MCF 10A (cell line): ENCODE data around the gene NIPBL. TPM values are rescaled to one million over a fixed set of nuclear protein-coding genes. Genes with fewer than 3 reads are reported as not detected.

Experiments
- BruUV-seq: library from RNA; stranded (reverse); fragments of 400-500 nt; replicated peaks from 2 replicates; lab custom pipeline; 2021; lab: Mats Ljungman, UMichigan
- CTCF ChIA-PET: fragments of 300-600 bp; sonication (Branson Sonifier 250); formaldehyde crosslinking; extraction: SDS; loops from one replicate; lab custom pipeline; 2021; ENCODE audit warnings: antibody characterized with exemption, inconsistent platforms; lab: Yijun Ruan, JAX
- POLR2A ChIA-PET: fragments of 300-600, 350-650 bp; sonication (Branson Sonifier 250); formaldehyde crosslinking; extraction: SDS; loops from one replicate; lab custom pipeline; 2020; ENCODE audit warnings: antibody characterized with exemption, inconsistent platforms; lab: Yijun Ruan, JAX
- DNase-seq: peaks from one replicate; pipeline ENCODE4 v3.0.0-alpha.2; 2018; ENCODE audit not compliant: unreplicated experiment
- H3K27ac Mint-ChIP-seq: one replicate; pipeline ENCODE4 v1.8.0; 2022; ENCODE audit warnings: mild to moderate bottlenecking, low read depth, mixed read lengths; ENCODE audit not compliant: unreplicated experiment
- H3K27me3 Mint-ChIP-seq: one replicate; pipeline ENCODE4 v1.8.0; 2022; ENCODE audit warnings: mixed read lengths; ENCODE audit not compliant: insufficient read depth, unreplicated experiment
- H3K36me3 Mint-ChIP-seq: one replicate; pipeline ENCODE4 v1.8.0; 2022; ENCODE audit warnings: mild to moderate bottlenecking, moderate library complexity, mixed read lengths; ENCODE audit not compliant: insufficient read depth, unreplicated experiment
- H3K4me1 Mint-ChIP-seq: one replicate; pipeline ENCODE4 v1.8.0; 2022; ENCODE audit warnings: mixed read lengths; ENCODE audit not compliant: insufficient read depth, unreplicated experiment
- H3K4me3 Mint-ChIP-seq: one replicate; pipeline ENCODE4 v1.8.0; 2022; ENCODE audit warnings: mild to moderate bottlenecking, moderate library complexity, mixed read lengths; ENCODE audit not compliant: unreplicated experiment
- H3K9me3 Mint-ChIP-seq: one replicate; pipeline ENCODE4 v1.8.0; 2022; ENCODE audit warnings: mixed read lengths; ENCODE audit not compliant: unreplicated experiment
- CTCF ChIP-seq: fragments of 200-600 bp; IDR thresholded peaks from one replicate; pipeline ENCODE4 v1.8.0; 2022; ENCODE audit warnings: antibody characterized with exemption, mild to moderate bottlenecking; ENCODE audit not compliant: unreplicated experiment
- intact Hi-C: fragments of 100-400 bp; cut with micrococcal nuclease; formaldehyde crosslinking; loops from 2 replicates; pipeline ENCODE4 v1.14.1; 2022
- total RNA-seq: library from RNA; stranded (reverse); gene quantifications from 2 replicates; pipeline ENCODE4 v1.2.3, GENCODE V29; 2022

NIPBL gene
- total RNA-seq, 1 experiment from 2014 or later = 46.2 TPM

GRCh38 chr5:37044120-37044519 lies 167.6 kb downstream of the NIPBL start:
- H3K27me3 Mint-ChIP-seq = no peaks in the 10 kb centered on the region
- intact Hi-C loops = no loop called here
- no peaks in the 10 kb centered on the region for H3K4me1 Mint-ChIP-seq
- H3K4me3 Mint-ChIP-seq = no peak overlapping the region
- peaks cover 47% of the 10 kb centered on the region for H3K36me3 Mint-ChIP-seq
- CTCF ChIA-PET = interaction anchor here (0.6 to 1.1 kb wide), 3 partner anchors 283 to 573 kb away, joined by 3 to 5 read pairs (median 4); no protein-coding TSS in a partner anchor
- TF ChIP-seq CTCF = no peak
- DNase-seq = no peak
- BruUV-seq = no TSS peak
- H3K9me3 Mint-ChIP-seq = no peaks in the 10 kb centered on the region
- POLR2A ChIA-PET = interaction anchor here (0.7 kb wide), 1 partner anchor 11 kb away, joined by 3 read pairs; no protein-coding TSS in a partner anchor
- no peak overlapping the region for H3K27ac Mint-ChIP-seq

DNA sequence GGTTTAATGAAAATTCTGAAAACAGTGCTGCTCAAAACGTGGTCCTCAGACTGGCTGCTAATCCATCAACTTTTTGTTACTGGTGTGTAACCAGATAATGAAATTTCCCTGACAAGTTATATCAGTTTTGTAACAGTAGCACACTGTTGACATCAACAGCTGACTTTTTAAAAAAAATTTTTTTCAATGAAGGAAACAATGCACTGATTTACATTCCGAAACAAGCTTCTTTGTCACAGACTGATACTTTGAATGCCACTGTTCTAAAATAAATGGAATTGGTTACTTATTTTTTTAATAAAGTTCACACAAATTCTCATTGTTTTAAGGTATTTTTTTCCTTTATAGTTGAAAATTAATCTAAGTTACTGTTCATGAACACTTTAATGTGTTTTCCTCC lies 169.1 kb downstream of the NIPBL start:
- Mint-ChIP-seq H3K9me3 (no peaks in the 10 kb centered on the region), H3K27ac (no peak overlapping the region), H3K27me3 (no peaks in the 10 kb centered on the region), H3K36me3 (peaks cover 63% of the 10 kb centered on the region), H3K4me3 (no peak overlapping the region), H3K4me1 (no peaks in the 10 kb centered on the region)
- no TSS peak for BruUV-seq
- no peak for TF ChIP-seq CTCF
- CTCF ChIA-PET = no interaction called here
- POLR2A ChIA-PET = interaction anchor here (0.7 to 1.6 kb wide), 2 partner anchors 10 to 22 kb away, joined by 3 read pairs; no protein-coding TSS in a partner anchor
- intact Hi-C loops = no loop called here
- no peak for DNase-seq

- Mint-ChIP-seq H3K4me1 (no peaks in the 10 kb centered on the region), H3K27me3 (no peaks in the 10 kb centered on the region), H3K9me3 (no peaks in the 10 kb centered on the region), H3K36me3 (peaks cover 69% of the 10 kb centered on the region), H3K4me3 (no peak overlapping the region), H3K27ac (no peak overlapping the region)
- no peak for TF ChIP-seq CTCF
- no TSS peak for BruUV-seq
- DNase-seq = no peak
- intact Hi-C loops = no loop called here
- CTCF ChIA-PET = no interaction called here
- POLR2A ChIA-PET = interaction anchor here (1.0 kb wide), 1 partner anchor 9 kb away, joined by 3 read pairs; no protein-coding TSS in a partner anchor
These were observed 171.4 kb downstream of the NIPBL start for GRCh38 chr5:37047947-37048346.

DNA sequence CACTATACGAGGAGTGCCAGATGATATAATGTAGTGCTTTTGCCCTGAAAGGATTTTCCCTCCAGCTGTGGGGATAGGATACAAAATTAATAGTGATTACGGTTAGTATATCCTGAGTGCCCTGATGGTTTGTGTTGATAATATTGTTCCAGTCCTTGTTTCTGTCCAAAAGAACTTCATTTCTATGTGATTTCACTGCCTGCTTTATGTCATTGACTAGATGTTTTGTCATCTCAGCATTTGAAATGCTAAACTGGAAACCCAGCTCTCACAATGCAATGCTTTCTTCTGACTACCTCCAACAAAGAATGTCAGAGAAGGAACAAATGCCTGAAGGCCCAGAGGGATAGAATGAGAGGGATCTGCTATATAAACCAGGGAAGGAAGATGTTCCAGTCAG lies 177.8 kb downstream of the NIPBL start:
- H3K36me3 Mint-ChIP-seq = peaks cover 54% of the 10 kb centered on the region
- ChIA-PET POLR2A (no interaction called here), CTCF (interaction anchor here (0.7 kb wide), 1 partner anchor 281 kb away, joined by 3 read pairs; no protein-coding TSS in a partner anchor)
- intact Hi-C loops = no loop called here
- DNase-seq = no peak
- H3K27me3 Mint-ChIP-seq = no peaks in the 10 kb centered on the region
- peaks cover 13% of the 10 kb centered on the region for H3K4me1 Mint-ChIP-seq
- BruUV-seq = no TSS peak
- no peaks in the 10 kb centered on the region for H3K9me3 Mint-ChIP-seq
- no peak for TF ChIP-seq CTCF
- no peak overlapping the region for H3K4me3 Mint-ChIP-seq
- H3K27ac Mint-ChIP-seq = no peak overlapping the region
